Ovary (tissue), 3 donors: ENCODE measurements around the gene MYMX.

Experiments
- POLR2A ChIP-seq: fragments of 450-650 bp; IDR thresholded peaks from one replicate; pipeline ENCODE4 v1.6.1; 2017; ENCODE audit warnings: antibody characterized with exemption, mild to moderate bottlenecking, moderate library complexity
- TF ChIP-seq, protein P1 (sequence below), 3 donors: fragments of 450-650 bp in 2 of 3; fragments of 200-600 bp in 1 of 3; IDR thresholded peaks; one replicate each; pipeline versions ENCODE4 v1.5.1 to v1.8.0; 2016 to 2022; ENCODE audit warnings: antibody characterized with exemption in 3 of 3, mild to moderate bottlenecking in 1 of 3
- donor health status: DM: no; HTN: no; CAD: no.

DNA sequence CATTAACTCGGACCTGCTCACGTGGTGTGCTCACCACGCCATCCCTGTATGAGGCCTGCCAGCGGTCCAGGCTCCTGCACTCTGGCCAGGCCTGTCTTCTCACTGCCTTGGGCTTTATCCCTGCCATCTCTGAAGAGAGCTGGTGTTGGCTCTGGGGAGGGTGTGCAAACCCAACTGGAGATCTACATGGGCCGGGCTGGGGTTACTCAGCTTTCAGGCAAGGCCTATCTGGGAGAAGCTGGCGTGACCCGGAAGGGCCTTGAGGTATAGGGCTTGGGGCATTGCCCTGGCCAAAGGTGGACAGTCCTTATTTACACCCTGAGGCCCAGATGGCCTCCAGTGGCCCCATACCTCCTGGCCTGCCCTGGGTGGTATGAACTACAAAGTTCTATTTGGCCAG lies 11.7 kb downstream of the MYMX start:
- TF ChIP-seq, protein P1, sequence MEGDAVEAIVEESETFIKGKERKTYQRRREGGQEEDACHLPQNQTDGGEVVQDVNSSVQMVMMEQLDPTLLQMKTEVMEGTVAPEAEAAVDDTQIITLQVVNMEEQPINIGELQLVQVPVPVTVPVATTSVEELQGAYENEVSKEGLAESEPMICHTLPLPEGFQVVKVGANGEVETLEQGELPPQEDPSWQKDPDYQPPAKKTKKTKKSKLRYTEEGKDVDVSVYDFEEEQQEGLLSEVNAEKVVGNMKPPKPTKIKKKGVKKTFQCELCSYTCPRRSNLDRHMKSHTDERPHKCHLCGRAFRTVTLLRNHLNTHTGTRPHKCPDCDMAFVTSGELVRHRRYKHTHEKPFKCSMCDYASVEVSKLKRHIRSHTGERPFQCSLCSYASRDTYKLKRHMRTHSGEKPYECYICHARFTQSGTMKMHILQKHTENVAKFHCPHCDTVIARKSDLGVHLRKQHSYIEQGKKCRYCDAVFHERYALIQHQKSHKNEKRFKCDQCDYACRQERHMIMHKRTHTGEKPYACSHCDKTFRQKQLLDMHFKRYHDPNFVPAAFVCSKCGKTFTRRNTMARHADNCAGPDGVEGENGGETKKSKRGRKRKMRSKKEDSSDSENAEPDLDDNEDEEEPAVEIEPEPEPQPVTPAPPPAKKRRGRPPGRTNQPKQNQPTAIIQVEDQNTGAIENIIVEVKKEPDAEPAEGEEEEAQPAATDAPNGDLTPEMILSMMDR (IDR thresholded peaks at IDR 0.05) = no peak
- TF ChIP-seq POLR2A = no peak
